Measurements from ENCODE around the gene CLCN4. TPM values are rescaled to one million over a fixed set of nuclear protein-coding genes. Genes with fewer than 3 reads are reported as not detected.

Gene CLCN4
- total RNA-seq, 2 donors from 2014 or later: 0.33 to 1.6 TPM

DNA sequence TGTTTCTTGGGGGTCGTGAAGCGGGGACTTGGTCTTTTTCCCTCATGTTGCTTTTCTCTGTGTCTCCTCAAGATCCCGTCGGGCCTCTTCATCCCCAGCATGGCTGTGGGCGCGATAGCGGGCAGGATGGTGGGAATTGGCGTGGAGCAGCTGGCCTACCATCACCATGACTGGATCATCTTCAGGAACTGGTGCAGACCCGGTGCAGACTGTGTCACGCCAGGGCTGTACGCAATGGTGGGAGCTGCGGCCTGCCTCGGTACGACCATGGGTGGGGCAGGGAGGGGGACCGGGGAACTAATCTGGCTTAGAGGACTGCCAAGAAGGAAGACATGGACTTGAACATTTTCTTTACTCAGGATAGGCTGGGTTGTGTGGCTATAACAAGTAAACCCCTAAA, 55.6 kb downstream of the CLCN4 start:
- DNase-seq (no peak), ATAC-seq (no peak)
- no peak overlapping the region for H3K27ac ChIP-seq
- no peaks in the 10 kb centered on the region for H3K4me1 ChIP-seq
- no peaks in the 10 kb centered on the region for H3K27me3 ChIP-seq
- 85 to 96% methylated on average over 9 of the region's 15 CpGs for WGBS, 2 donors
- TF ChIP-seq POLR2A (IDR thresholded peaks at IDR 0.05): no peak
- TF ChIP-seq, protein P1, sequence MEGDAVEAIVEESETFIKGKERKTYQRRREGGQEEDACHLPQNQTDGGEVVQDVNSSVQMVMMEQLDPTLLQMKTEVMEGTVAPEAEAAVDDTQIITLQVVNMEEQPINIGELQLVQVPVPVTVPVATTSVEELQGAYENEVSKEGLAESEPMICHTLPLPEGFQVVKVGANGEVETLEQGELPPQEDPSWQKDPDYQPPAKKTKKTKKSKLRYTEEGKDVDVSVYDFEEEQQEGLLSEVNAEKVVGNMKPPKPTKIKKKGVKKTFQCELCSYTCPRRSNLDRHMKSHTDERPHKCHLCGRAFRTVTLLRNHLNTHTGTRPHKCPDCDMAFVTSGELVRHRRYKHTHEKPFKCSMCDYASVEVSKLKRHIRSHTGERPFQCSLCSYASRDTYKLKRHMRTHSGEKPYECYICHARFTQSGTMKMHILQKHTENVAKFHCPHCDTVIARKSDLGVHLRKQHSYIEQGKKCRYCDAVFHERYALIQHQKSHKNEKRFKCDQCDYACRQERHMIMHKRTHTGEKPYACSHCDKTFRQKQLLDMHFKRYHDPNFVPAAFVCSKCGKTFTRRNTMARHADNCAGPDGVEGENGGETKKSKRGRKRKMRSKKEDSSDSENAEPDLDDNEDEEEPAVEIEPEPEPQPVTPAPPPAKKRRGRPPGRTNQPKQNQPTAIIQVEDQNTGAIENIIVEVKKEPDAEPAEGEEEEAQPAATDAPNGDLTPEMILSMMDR (IDR thresholded peaks at IDR 0.05): no peak
- intact Hi-C loops (cut with DNase I): no loop called here
- H3K9me3 ChIP-seq: no peaks in the 10 kb centered on the region
- H3K36me3 ChIP-seq (replicated peaks in 1 of 2; ENCODE audit: insufficient read depth in 1 of 2, low read depth in 2 of 2): no peaks in the 10 kb centered on the region
- no peak overlapping the region for H3K4me3 ChIP-seq

DNA sequence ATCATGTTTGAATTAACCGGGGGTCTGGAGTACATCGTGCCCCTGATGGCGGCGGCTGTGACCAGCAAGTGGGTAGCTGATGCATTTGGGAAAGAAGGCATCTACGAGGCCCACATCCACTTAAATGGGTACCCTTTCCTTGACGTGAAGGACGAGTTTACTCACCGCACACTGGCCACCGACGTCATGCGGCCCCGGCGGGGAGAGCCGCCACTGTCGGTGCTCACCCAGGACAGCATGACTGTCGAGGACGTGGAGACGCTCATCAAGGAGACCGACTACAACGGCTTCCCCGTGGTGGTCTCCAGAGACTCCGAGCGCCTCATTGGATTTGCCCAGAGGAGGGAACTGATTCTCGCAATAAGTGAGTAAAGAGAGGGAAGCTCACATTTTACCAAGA, 56.9 kb downstream of the CLCN4 start:
- no peak for TF ChIP-seq POLR2A (IDR thresholded peaks at IDR 0.05)
- TF ChIP-seq, protein P1 (IDR thresholded peaks at IDR 0.05): no peak
- no peaks in the 10 kb centered on the region for H3K4me1 ChIP-seq
- 93% methylated on average over 22 of the region's 24 CpGs; no CpG with 5 or more reads in 1 of the 2 donors for WGBS, 2 donors
- no peaks in the 10 kb centered on the region for H3K36me3 ChIP-seq (replicated peaks in 1 of 2; ENCODE audit: insufficient read depth in 1 of 2, low read depth in 2 of 2)
- intact Hi-C loops (cut with DNase I): no loop called here
- no peak for DNase-seq
- no peak for ATAC-seq
- H3K27ac ChIP-seq: no peak overlapping the region
- H3K27me3 ChIP-seq: no peaks in the 10 kb centered on the region
- H3K9me3 ChIP-seq: no peaks in the 10 kb centered on the region
- H3K4me3 ChIP-seq: no peak overlapping the region

DNA sequence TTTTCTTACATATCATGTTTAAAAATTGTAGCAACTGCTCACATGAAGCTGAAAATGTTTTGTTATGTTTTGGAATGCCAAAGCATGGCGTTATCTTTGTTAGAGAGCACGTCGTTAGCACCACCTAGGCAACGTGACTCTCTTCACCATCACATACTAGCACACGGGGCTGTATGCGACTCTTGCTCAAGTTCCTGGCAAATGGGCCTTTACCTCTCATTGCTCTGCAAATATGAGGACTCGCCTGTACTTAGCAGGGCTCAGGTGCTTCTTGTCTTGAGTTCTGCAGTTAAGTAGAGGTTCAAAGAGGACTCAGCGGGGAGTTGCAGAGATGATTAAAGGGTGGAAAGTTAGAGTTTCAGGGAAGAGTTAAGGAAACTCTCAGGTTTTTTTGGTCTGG, 59.4 kb downstream of the CLCN4 start:
- ATAC-seq: no peak
- WGBS, 2 donors: 76 to 82% methylated on average over 5 to 8 of the region's 8 CpGs
- no peaks in the 10 kb centered on the region for H3K9me3 ChIP-seq
- no peak overlapping the region for H3K27ac ChIP-seq
- intact Hi-C loops (cut with DNase I): no loop called here
- H3K4me3 ChIP-seq: no peak overlapping the region
- TF ChIP-seq, protein P1 (IDR thresholded peaks at IDR 0.05): no peak
- no peak for TF ChIP-seq POLR2A (IDR thresholded peaks at IDR 0.05)
- H3K4me1 ChIP-seq: no peaks in the 10 kb centered on the region
- no peaks in the 10 kb centered on the region for H3K36me3 ChIP-seq (replicated peaks in 1 of 2; ENCODE audit: insufficient read depth in 1 of 2, low read depth in 2 of 2)
- DNase-seq: no peak
- no peaks in the 10 kb centered on the region for H3K27me3 ChIP-seq

DNA sequence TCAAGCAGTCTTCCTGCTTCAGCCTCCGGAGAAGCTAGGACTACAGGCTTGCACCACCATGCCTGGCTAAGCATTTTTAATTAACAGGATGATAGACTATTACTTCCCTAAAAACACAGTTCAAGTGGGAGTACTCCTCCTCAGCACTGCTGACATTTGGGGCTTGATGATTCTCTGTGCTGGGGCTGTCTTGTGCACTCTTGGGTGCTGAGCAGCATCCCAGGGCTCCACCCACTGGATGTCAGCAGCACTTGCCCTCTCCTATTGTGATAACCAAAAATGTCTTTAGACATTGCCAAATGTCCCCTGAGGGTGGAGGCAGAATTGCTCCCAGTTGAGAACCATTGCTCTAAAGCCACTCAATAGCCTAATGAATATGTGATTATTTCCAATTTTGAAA, 60.4 kb downstream of the CLCN4 start:
- ATAC-seq: no peak
- DNase-seq: no peak
- intact Hi-C loops (cut with DNase I): no loop called here
- 88 to 100% methylated on average over 1 of the region's 1 CpG for WGBS, 2 donors
- Histone ChIP-seq H3K4me1 (no peaks in the 10 kb centered on the region), H3K36me3 (replicated peaks in 1 of 2; ENCODE audit: insufficient read depth in 1 of 2, low read depth in 2 of 2) (no peaks in the 10 kb centered on the region), H3K9me3 (no peaks in the 10 kb centered on the region), H3K27me3 (no peaks in the 10 kb centered on the region), H3K27ac (no peak overlapping the region), H3K4me3 (no peak overlapping the region)
- TF ChIP-seq, protein P1 (IDR thresholded peaks at IDR 0.05): no peak
- TF ChIP-seq POLR2A (IDR thresholded peaks at IDR 0.05): no peak

DNA sequence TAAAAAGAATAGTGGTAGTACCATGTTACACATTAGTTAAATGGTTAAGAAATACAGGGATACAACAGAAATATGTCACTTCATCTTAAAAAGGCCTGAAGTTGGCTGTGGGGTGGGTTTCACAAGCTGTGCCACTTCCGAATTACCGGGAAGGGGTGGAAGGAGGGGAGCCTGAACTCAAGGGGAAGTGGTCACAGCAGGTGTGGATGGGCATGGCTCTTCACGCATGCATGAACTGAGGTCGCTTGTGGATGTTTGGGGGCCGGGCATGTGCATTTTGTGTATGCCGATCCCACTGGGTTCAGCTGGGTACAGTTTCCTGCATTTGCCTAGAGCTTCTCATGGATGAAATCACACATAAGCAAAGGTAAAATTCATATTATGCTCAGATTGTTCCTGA, 64.9 kb downstream of the CLCN4 start:
- H3K27ac ChIP-seq: no peak overlapping the region
- H3K27me3 ChIP-seq: no peaks in the 10 kb centered on the region
- H3K4me1 ChIP-seq: no peaks in the 10 kb centered on the region
- no peak overlapping the region for H3K4me3 ChIP-seq
- intact Hi-C loops (cut with DNase I): no loop called here
- H3K9me3 ChIP-seq: no peaks in the 10 kb centered on the region
- no peaks in the 10 kb centered on the region for H3K36me3 ChIP-seq (replicated peaks in 1 of 2; ENCODE audit: insufficient read depth in 1 of 2, low read depth in 2 of 2)
- DNase-seq (no peak), ATAC-seq (no peak)
- TF ChIP-seq, protein P1 (IDR thresholded peaks at IDR 0.05): no peak
- no peak for TF ChIP-seq POLR2A (IDR thresholded peaks at IDR 0.05)
- WGBS, 2 donors: 92 to 100% methylated on average over 3 to 6 of the region's 6 CpGs
